HUES6 (cell line): ENCODE data around the gene PALB2.
"Not testable (repeated sequence)": the region's sequence is repeated elsewhere in the genome, so short reads cannot be mapped to it uniquely, and the experiment has no call there.

Experiments used
- H3K27ac ChIP-seq: 2 replicates; pipeline ENCODE4 v1.7.0; 2013; ENCODE audit warnings: low read depth, mild to moderate bottlenecking, low read length, inconsistent platforms
- H3K27me3 ChIP-seq: 2 replicates; pipeline ENCODE4 v1.6.1; 2013; ENCODE audit warnings: low read length; ENCODE audit not compliant: control insufficient read depth, insufficient read depth
- H3K36me3 ChIP-seq: 2 replicates; pipeline ENCODE4 v1.6.1; 2013; ENCODE audit warnings: low read length; ENCODE audit not compliant: control insufficient read depth, insufficient read depth
- H3K4me1 ChIP-seq: 2 replicates; pipeline ENCODE4 v1.6.1; 2013; ENCODE audit warnings: low read length; ENCODE audit not compliant: control insufficient read depth, insufficient read depth
- H3K4me3 ChIP-seq: 2 replicates; pipeline ENCODE4 v1.5.1; 2013; ENCODE audit warnings: low read depth, low read length
- H3K9ac ChIP-seq: one replicate; pipeline ENCODE4 v1.6.1; 2013; ENCODE audit warnings: mild to moderate bottlenecking, low read length
- H3K9me3 ChIP-seq: 2 replicates; pipeline ENCODE4 v1.6.1; 2013; ENCODE audit warnings: low read depth, low read length; ENCODE audit not compliant: control insufficient read depth, insufficient read depth

The PALB2 gene

GRCh38 chr16:23597003-23597756 lies 43.9 kb downstream of the PALB2 start:
- Histone ChIP-seq H3K4me1 (peaks cover 24% of the 10 kb centered on the region), H3K36me3 (peaks cover 29% of the 10 kb centered on the region), H3K9ac (peak overlapping the region; percentile 50), H3K27ac (peak overlapping the region; percentile 1; the same call in 1 of the 2 replicates), H3K27me3 (no peaks in the 10 kb centered on the region), H3K4me3 (peak overlapping the region; percentile 96; the same call in 1 of the 2 replicates), H3K9me3 (no peaks in the 10 kb centered on the region)

- peaks cover 24% of the 10 kb centered on the region for H3K4me1 ChIP-seq
- no peaks in the 10 kb centered on the region for H3K27me3 ChIP-seq
- H3K27ac ChIP-seq = peak within 1 kb of the TSS; percentile 96
- no peaks in the 10 kb centered on the region for H3K9me3 ChIP-seq
- H3K4me3 ChIP-seq = peak within 1 kb of the TSS; percentile 96
- peak within 1 kb of the TSS; percentile 94 for H3K9ac ChIP-seq
- H3K36me3 ChIP-seq = peaks cover 32% of the 10 kb centered on the region
Measured at GRCh38 chr16:23595951-23596720, 45.0 kb downstream of the PALB2 start, which contains the start of gene NDUFAB1. Gene NDUFAB1, minus strand, starts transcription at chr16:23596316. Its CDS starts 26 bp downstream, at chr16:23596290.

GRCh38 chr16:23595246-23595950 lies 45.7 kb downstream of the PALB2 start:
- H3K4me3 ChIP-seq = peak overlapping the region; percentile 96
- peaks cover 36% of the 10 kb centered on the region for H3K36me3 ChIP-seq
- peak overlapping the region; percentile 94 for H3K9ac ChIP-seq
- no peaks in the 10 kb centered on the region for H3K9me3 ChIP-seq
- H3K4me1 ChIP-seq = peaks cover 17% of the 10 kb centered on the region
- peak overlapping the region; percentile 96 for H3K27ac ChIP-seq
- H3K27me3 ChIP-seq = no peaks in the 10 kb centered on the region

DNA sequence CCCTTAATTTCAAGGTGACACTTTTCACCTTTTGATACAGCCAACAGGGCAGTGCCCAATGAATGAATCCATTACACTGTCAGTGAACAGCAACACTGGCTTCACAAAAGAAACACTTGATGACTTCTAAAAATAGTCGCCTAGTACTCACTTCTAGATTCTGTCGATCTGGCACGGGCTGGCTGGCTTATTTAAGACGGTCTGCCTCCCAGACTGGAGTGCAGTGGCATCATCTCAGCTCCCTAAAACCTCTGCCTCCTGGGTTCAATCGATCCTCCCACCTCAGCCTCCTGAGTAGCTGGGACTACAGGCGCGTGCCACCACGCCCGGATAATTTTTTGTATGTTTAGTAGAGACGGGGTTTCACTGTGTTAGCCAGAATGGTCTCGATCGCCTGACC lies 46.9 kb downstream of the PALB2 start:
- H3K4me3 ChIP-seq = no peak overlapping the region
- H3K36me3 ChIP-seq = peaks cover 48% of the 10 kb centered on the region

DNA sequence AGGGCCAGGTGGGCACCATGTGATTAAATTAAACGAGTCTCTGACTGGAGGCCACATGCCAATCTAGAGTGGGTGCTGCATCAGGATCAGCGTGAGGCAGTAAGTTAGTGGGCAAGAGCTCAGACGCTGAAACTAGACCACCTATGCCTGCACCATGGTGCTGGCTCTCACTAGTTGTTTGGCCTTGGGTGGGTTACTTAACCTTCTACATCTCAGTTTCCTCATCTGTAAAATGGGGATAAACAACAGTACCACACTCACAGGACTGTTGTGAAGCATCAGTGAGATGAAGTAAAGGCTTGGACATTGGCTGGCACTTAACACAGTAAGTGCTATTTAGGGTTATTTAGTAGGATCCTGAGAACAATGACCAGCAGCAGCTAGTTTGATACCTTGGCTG lies 50.9 kb downstream of the PALB2 start:
- no peak overlapping the region for H3K4me3 ChIP-seq
- peaks cover 86% of the 10 kb centered on the region for H3K36me3 ChIP-seq
- no peak overlapping the region for H3K27ac ChIP-seq
- no peak overlapping the region for H3K9ac ChIP-seq
- no peaks in the 10 kb centered on the region for H3K27me3 ChIP-seq
- H3K4me1 ChIP-seq = no peaks in the 10 kb centered on the region
- H3K9me3 ChIP-seq = no peaks in the 10 kb centered on the region

More for the DNA sequence above, 46.9 kb downstream of the PALB2 start:
- H3K9me3 ChIP-seq = no peaks in the 10 kb centered on the region
- peaks cover 15% of the 10 kb centered on the region for H3K4me1 ChIP-seq
- H3K9ac ChIP-seq = peak overlapping the region; percentile 22
- H3K27me3 ChIP-seq = no peaks in the 10 kb centered on the region
- no peak overlapping the region for H3K27ac ChIP-seq

DNA sequence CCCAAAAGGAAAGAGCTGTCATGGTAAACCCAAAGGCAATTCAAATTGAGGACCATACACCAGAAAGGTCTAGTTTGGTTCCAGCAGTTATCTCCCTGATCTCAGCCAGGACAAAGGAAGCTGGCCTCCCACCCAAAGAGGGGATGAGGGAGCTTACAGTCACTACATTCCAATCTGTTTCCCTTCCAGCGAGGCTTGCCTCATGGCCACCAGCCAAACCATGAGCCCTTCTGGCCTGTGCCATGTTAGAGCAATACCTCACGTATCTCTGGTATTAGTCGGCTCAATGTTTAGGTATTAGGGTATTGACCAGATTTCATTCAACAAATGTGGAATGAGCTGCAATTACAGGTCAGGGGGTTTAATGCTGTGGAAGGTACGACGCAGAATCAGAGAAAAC lies 53.4 kb downstream of the PALB2 start:
- H3K9me3 ChIP-seq = no peaks in the 10 kb centered on the region
- H3K4me3 ChIP-seq = no peak overlapping the region
- no peaks in the 10 kb centered on the region for H3K4me1 ChIP-seq
- no peak overlapping the region for H3K9ac ChIP-seq
- no peaks in the 10 kb centered on the region for H3K27me3 ChIP-seq
- peaks cover 84% of the 10 kb centered on the region for H3K36me3 ChIP-seq
- H3K27ac ChIP-seq = no peak overlapping the region

GRCh38 chr16:23584186-23585076 lies 56.7 kb downstream of the PALB2 start:
- H3K4me3 ChIP-seq = no peak overlapping the region
- H3K27ac ChIP-seq = no peak overlapping the region
- H3K36me3 ChIP-seq = peaks cover 82% of the 10 kb centered on the region
- H3K9ac ChIP-seq = no peak overlapping the region
- H3K27me3 ChIP-seq = no peaks in the 10 kb centered on the region
- H3K4me1 ChIP-seq = no peaks in the 10 kb centered on the region
- no peaks in the 10 kb centered on the region for H3K9me3 ChIP-seq

DNA sequence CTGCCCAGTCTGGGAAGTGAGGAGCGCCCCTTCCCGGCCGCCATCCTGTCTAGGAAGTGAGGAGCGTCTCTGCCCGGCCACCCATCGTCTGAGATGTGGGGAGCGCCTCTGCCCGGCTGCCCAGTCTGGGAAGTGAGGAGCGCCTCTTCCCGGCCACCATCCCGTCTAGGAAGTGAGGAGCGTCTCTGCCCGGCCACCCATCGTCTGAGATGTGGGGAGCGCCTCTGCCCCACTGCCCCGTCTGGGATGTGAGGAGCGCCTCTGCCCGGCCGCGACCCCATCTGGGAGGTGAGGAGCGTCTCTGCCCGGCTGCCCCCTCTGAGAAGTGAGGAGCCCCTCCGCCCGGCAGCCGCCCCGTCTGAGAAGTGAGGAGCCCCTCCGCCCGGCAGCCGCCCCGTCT lies 57.8 kb downstream of the PALB2 start:
- not testable (repeated sequence) for H3K27me3 ChIP-seq, H3K27ac ChIP-seq
- H3K36me3 ChIP-seq = peaks cover 79% of the 10 kb centered on the region

GRCh38 chr16:23581764-23582163 lies 59.3 kb downstream of the PALB2 start:
- Histone ChIP-seq H3K36me3 (peaks cover 72% of the 10 kb centered on the region), H3K4me3 (no peak overlapping the region)

More for the DNA sequence above, 57.8 kb downstream of the PALB2 start:
- not testable (repeated sequence) for H3K9ac ChIP-seq, H3K4me3 ChIP-seq, H3K9me3 ChIP-seq, H3K4me1 ChIP-seq

GRCh38 chr16:23580391-23580790 lies 60.7 kb downstream of the PALB2 start:
- no peaks in the 10 kb centered on the region for H3K4me1 ChIP-seq
- no peak overlapping the region for H3K4me3 ChIP-seq
- H3K27ac ChIP-seq = no peak overlapping the region
- H3K9me3 ChIP-seq = no peaks in the 10 kb centered on the region
- no peak overlapping the region for H3K9ac ChIP-seq
- H3K36me3 ChIP-seq = peaks cover 67% of the 10 kb centered on the region
- H3K27me3 ChIP-seq = no peaks in the 10 kb centered on the region

More at GRCh38 chr16:23581764-23582163, 59.3 kb downstream of the PALB2 start:
- H3K27ac ChIP-seq = no peak overlapping the region
- no peaks in the 10 kb centered on the region for H3K4me1 ChIP-seq
- no peaks in the 10 kb centered on the region for H3K9me3 ChIP-seq
- H3K9ac ChIP-seq = no peak overlapping the region
- no peaks in the 10 kb centered on the region for H3K27me3 ChIP-seq
